Dendritic cell treated with granulocyte-macrophage colony-stimulating factor and Interleukin-4, amounts not matched to agents 40 ng/mL and 50 ng/mL, for 4 days (primary cell): Measurements from ENCODE around the gene RNF26.
A peak's percentile ranks its signal among the peaks of the same experiment; 100 is the strongest.

Experiments
- H3K27ac Mint-ChIP-seq: one replicate; pipeline ENCODE4 v1.8.0; 2022; ENCODE audit warnings: mild to moderate bottlenecking, mixed read lengths
- H3K27me3 Mint-ChIP-seq: one replicate; pipeline ENCODE4 v1.8.0; 2022; ENCODE audit warnings: mild to moderate bottlenecking, mixed read lengths
- H3K36me3 Mint-ChIP-seq: one replicate; pipeline ENCODE4 v1.8.0; 2022; ENCODE audit warnings: low read depth, mixed read lengths
- H3K4me1 Mint-ChIP-seq: one replicate; pipeline ENCODE4 v1.8.0; 2022; ENCODE audit warnings: low read depth, mixed read lengths
- H3K4me3 Mint-ChIP-seq: one replicate; pipeline ENCODE4 v1.8.0; 2022; ENCODE audit warnings: mild to moderate bottlenecking, moderate library complexity, mixed read lengths
- H3K9me3 Mint-ChIP-seq: one replicate; pipeline ENCODE4 v1.8.0; 2022; ENCODE audit warnings: mixed read lengths
- intact Hi-C: fragments of 100-400 bp; cut with micrococcal nuclease; formaldehyde crosslinking; loops from one replicate; pipeline ENCODE4 v1.15.0; 2022

The RNF26 gene

GRCh38 chr11:119319700-119320239 lies 14.6 kb upstream of the RNF26 start:
- peaks cover 36% of the 10 kb centered on the region for H3K4me1 Mint-ChIP-seq
- intact Hi-C loops = no loop called here
- H3K27me3 Mint-ChIP-seq = peaks cover 80% of the 10 kb centered on the region
- peak overlapping the region; percentile 10 for H3K4me3 Mint-ChIP-seq
- no peaks in the 10 kb centered on the region for H3K36me3 Mint-ChIP-seq
- H3K27ac Mint-ChIP-seq = peak overlapping the region; percentile 7
- H3K9me3 Mint-ChIP-seq = no peaks in the 10 kb centered on the region

- Mint-ChIP-seq H3K4me3 (peak overlapping the region; percentile 10), H3K27ac (no peak overlapping the region), H3K36me3 (no peaks in the 10 kb centered on the region), H3K9me3 (no peaks in the 10 kb centered on the region), H3K27me3 (peaks cover 75% of the 10 kb centered on the region), H3K4me1 (peaks cover 34% of the 10 kb centered on the region)
- intact Hi-C loops = no loop called here
Measured at GRCh38 chr11:119320240-119320775, 14.0 kb upstream of the RNF26 start.

GRCh38 chr11:119320776-119321524 lies 13.4 kb upstream of the RNF26 start:
- Mint-ChIP-seq H3K9me3 (no peaks in the 10 kb centered on the region), H3K27ac (no peak overlapping the region), H3K4me1 (peaks cover 28% of the 10 kb centered on the region), H3K27me3 (peaks cover 68% of the 10 kb centered on the region), H3K4me3 (peak overlapping the region; percentile 75), H3K36me3 (no peaks in the 10 kb centered on the region)
- intact Hi-C loops = no loop called here

GRCh38 chr11:119322360-119322739 lies 12.0 kb upstream of the RNF26 start:
- H3K27me3 Mint-ChIP-seq = peaks cover 56% of the 10 kb centered on the region
- H3K36me3 Mint-ChIP-seq = no peaks in the 10 kb centered on the region
- H3K4me3 Mint-ChIP-seq = no peak overlapping the region
- H3K27ac Mint-ChIP-seq = no peak overlapping the region
- intact Hi-C loops = no loop called here
- H3K9me3 Mint-ChIP-seq = no peaks in the 10 kb centered on the region
- H3K4me1 Mint-ChIP-seq = peaks cover 26% of the 10 kb centered on the region

GRCh38 chr11:119322921-119323531 lies 11.3 kb upstream of the RNF26 start:
- H3K27me3 Mint-ChIP-seq = peaks cover 49% of the 10 kb centered on the region
- no peaks in the 10 kb centered on the region for H3K9me3 Mint-ChIP-seq
- no peaks in the 10 kb centered on the region for H3K36me3 Mint-ChIP-seq
- H3K27ac Mint-ChIP-seq = no peak overlapping the region
- no peak overlapping the region for H3K4me3 Mint-ChIP-seq
- H3K4me1 Mint-ChIP-seq = peaks cover 26% of the 10 kb centered on the region
- intact Hi-C loops = no loop called here

- Mint-ChIP-seq H3K27me3 (peaks cover 44% of the 10 kb centered on the region), H3K4me3 (no peak overlapping the region), H3K9me3 (no peaks in the 10 kb centered on the region), H3K27ac (no peak overlapping the region), H3K36me3 (no peaks in the 10 kb centered on the region), H3K4me1 (peaks cover 26% of the 10 kb centered on the region)
- intact Hi-C loops = no loop called here
Measured at GRCh38 chr11:119323532-119324033, 10.7 kb upstream of the RNF26 start.

GRCh38 chr11:119324189-119324588 lies 10.1 kb upstream of the RNF26 start:
- Mint-ChIP-seq H3K36me3 (no peaks in the 10 kb centered on the region), H3K27ac (no peak overlapping the region), H3K9me3 (no peaks in the 10 kb centered on the region), H3K27me3 (peaks cover 41% of the 10 kb centered on the region), H3K4me3 (no peak overlapping the region), H3K4me1 (peaks cover 26% of the 10 kb centered on the region)
- intact Hi-C loops = no loop called here

GRCh38 chr11:119329320-119329719 lies 5.0 kb upstream of the RNF26 start:
- intact Hi-C loops = no loop called here
- no peak overlapping the region for H3K27ac Mint-ChIP-seq
- H3K27me3 Mint-ChIP-seq = peaks cover 12% of the 10 kb centered on the region
- H3K36me3 Mint-ChIP-seq = no peaks in the 10 kb centered on the region
- H3K9me3 Mint-ChIP-seq = no peaks in the 10 kb centered on the region
- H3K4me1 Mint-ChIP-seq = peaks cover 5% of the 10 kb centered on the region
- H3K4me3 Mint-ChIP-seq = no peak overlapping the region

GRCh38 chr11:119330237-119330636 lies 4.1 kb upstream of the RNF26 start:
- Mint-ChIP-seq H3K4me1 (peaks cover 12% of the 10 kb centered on the region), H3K27ac (no peak overlapping the region), H3K4me3 (no peak overlapping the region), H3K9me3 (no peaks in the 10 kb centered on the region), H3K36me3 (peaks cover 8% of the 10 kb centered on the region), H3K27me3 (peaks cover 12% of the 10 kb centered on the region)
- intact Hi-C loops = no loop called here

GRCh38 chr11:119332111-119332765 lies 2.1 kb upstream of the RNF26 start:
- H3K4me1 Mint-ChIP-seq = peaks cover 32% of the 10 kb centered on the region
- intact Hi-C loops = no loop called here

GRCh38 chr11:119335091-119335654 lies 846 bp downstream of the RNF26 start:
- H3K9me3 Mint-ChIP-seq = no peaks in the 10 kb centered on the region
- H3K4me1 Mint-ChIP-seq = peaks cover 51% of the 10 kb centered on the region
- peaks cover 25% of the 10 kb centered on the region for H3K36me3 Mint-ChIP-seq
- intact Hi-C loops = no loop called here
- H3K4me3 Mint-ChIP-seq = peak overlapping the region; percentile 98
- peaks cover 21% of the 10 kb centered on the region for H3K27me3 Mint-ChIP-seq
- peak overlapping the region; percentile 95 for H3K27ac Mint-ChIP-seq

More at GRCh38 chr11:119332111-119332765, 2.1 kb upstream of the RNF26 start:
- H3K27ac Mint-ChIP-seq = no peak overlapping the region
- no peaks in the 10 kb centered on the region for H3K9me3 Mint-ChIP-seq
- peaks cover 25% of the 10 kb centered on the region for H3K36me3 Mint-ChIP-seq
- peaks cover 12% of the 10 kb centered on the region for H3K27me3 Mint-ChIP-seq
- H3K4me3 Mint-ChIP-seq = no peak overlapping the region

- peaks cover 25% of the 10 kb centered on the region for H3K36me3 Mint-ChIP-seq
- H3K9me3 Mint-ChIP-seq = no peaks in the 10 kb centered on the region
- intact Hi-C loops = no loop called here
- H3K4me1 Mint-ChIP-seq = peaks cover 49% of the 10 kb centered on the region
- H3K4me3 Mint-ChIP-seq = no peak overlapping the region
- peaks cover 22% of the 10 kb centered on the region for H3K27me3 Mint-ChIP-seq
- H3K27ac Mint-ChIP-seq = peak overlapping the region; percentile 95
Measured at GRCh38 chr11:119335655-119336543, 1.6 kb downstream of the RNF26 start.
